H9 (cell line): ENCODE measurements around the gene CCNYL1. TPM values are rescaled to one million over a fixed set of nuclear protein-coding genes. Genes with fewer than 3 reads are reported as not detected.

Experiments
- DNase-seq: peaks from one replicate; pipeline ENCODE4 v3.0.0-alpha.2; 2017
- H2AFZ ChIP-seq: one replicate; pipeline ENCODE4 v1.6.1; 2013; ENCODE audit warnings: mild to moderate bottlenecking, low read length, control low read depth, moderate library complexity
- H2AK5ac ChIP-seq: 2 replicates; pipeline ENCODE4 v1.6.1; 2013; ENCODE audit warnings: low read length, control low read depth, mixed read lengths; ENCODE audit not compliant: insufficient read length
- H2BK120ac ChIP-seq: one replicate; pipeline ENCODE4 v1.6.1; 2013; ENCODE audit warnings: low read depth, mild to moderate bottlenecking, low read length, control low read depth, inconsistent platforms; ENCODE audit not compliant: poor library complexity, severe bottlenecking
- H2BK12ac ChIP-seq: 2 replicates; pipeline ENCODE4 v1.6.1; 2013; ENCODE audit warnings: low read length, control low read depth, mixed read lengths, low read depth; ENCODE audit not compliant: insufficient read length
- H2BK15ac ChIP-seq: 2 replicates; pipeline ENCODE4 v1.6.1; 2013; ENCODE audit warnings: low read depth, low read length, control low read depth
- H2BK20ac ChIP-seq: one replicate; pipeline ENCODE4 v1.6.1; 2013; ENCODE audit warnings: low read depth, mild to moderate bottlenecking, low read length, control low read depth, inconsistent platforms; ENCODE audit not compliant: poor library complexity, severe bottlenecking
- H2BK5ac ChIP-seq: 2 replicates; pipeline ENCODE4 v1.6.1; 2013; ENCODE audit warnings: low read length, control low read depth, mixed read lengths; ENCODE audit not compliant: insufficient read length
- H3K14ac ChIP-seq: 2 replicates; pipeline ENCODE4 v1.6.1; 2013; ENCODE audit warnings: low read length, control low read depth; ENCODE audit not compliant: insufficient read depth
- H3K18ac ChIP-seq: 2 replicates; pipeline ENCODE4 v1.6.1; 2013; ENCODE audit warnings: low read depth, mild to moderate bottlenecking, mixed read lengths, low read length, control low read depth; ENCODE audit not compliant: insufficient read length
- H3K23ac ChIP-seq: 2 replicates; pipeline ENCODE4 v1.6.1; 2013; ENCODE audit warnings: low read length, control low read depth, mixed read lengths, low read depth; ENCODE audit not compliant: insufficient read length
- H3K23me2 ChIP-seq: 2 replicates; pipeline ENCODE4 v1.6.1; 2013; ENCODE audit warnings: low read depth, mild to moderate bottlenecking, mixed read lengths, low read length, control low read depth; ENCODE audit not compliant: insufficient read length, poor library complexity, severe bottlenecking
- H3K27ac ChIP-seq: 2 replicates; pipeline ENCODE4 v1.5.1; 2013; ENCODE audit warnings: low read length, control low read depth, mixed read lengths, low read depth; ENCODE audit not compliant: insufficient read length
- H3K27me3 ChIP-seq: 2 replicates; pipeline ENCODE4 v1.6.1; 2013; ENCODE audit warnings: low read length, control low read depth, inconsistent platforms; ENCODE audit not compliant: insufficient read depth
- H3K4ac ChIP-seq: 2 replicates; pipeline ENCODE4 v1.6.1; 2013; ENCODE audit warnings: low read depth, mild to moderate bottlenecking, control low read depth, inconsistent platforms, low read length, moderate library complexity
- H3K4me1 ChIP-seq: 2 replicates; pipeline ENCODE4 v1.6.1; 2013; ENCODE audit warnings: low read length, control low read depth, inconsistent platforms; ENCODE audit not compliant: insufficient read depth
- H3K4me2 ChIP-seq: 2 replicates; pipeline ENCODE4 v1.6.1; 2013; ENCODE audit warnings: low read length, control low read depth, mixed read lengths; ENCODE audit not compliant: insufficient read length, insufficient read depth
- H3K56ac ChIP-seq: 2 replicates; pipeline ENCODE4 v1.6.1; 2013; ENCODE audit warnings: low read depth, mild to moderate bottlenecking, mixed read lengths, low read length, control low read depth; ENCODE audit not compliant: insufficient read length
- H3K79me1 ChIP-seq: 2 replicates; pipeline ENCODE4 v1.6.1; 2013; ENCODE audit warnings: low read depth, mild to moderate bottlenecking, moderate library complexity, low read length, control low read depth, inconsistent platforms; ENCODE audit not compliant: insufficient read depth, poor library complexity, severe bottlenecking
- H3K79me2 ChIP-seq: 2 replicates; pipeline ENCODE4 v1.6.1; 2013; ENCODE audit warnings: low read length, control low read depth, inconsistent platforms; ENCODE audit not compliant: insufficient read depth
- H3K9ac ChIP-seq: 2 replicates; pipeline ENCODE4 v1.6.1; 2013; ENCODE audit warnings: low read length, control low read depth, mixed read lengths; ENCODE audit not compliant: insufficient read length; ENCODE audit errors: extremely low read depth
- H3K9me3 ChIP-seq: one replicate; pipeline ENCODE4 v1.6.1; 2013; ENCODE audit warnings: low read depth, low read length, inconsistent platforms; ENCODE audit not compliant: control insufficient read depth
- H3T11ph ChIP-seq: one replicate; pipeline ENCODE4 v1.6.1; 2013; ENCODE audit warnings: mild to moderate bottlenecking, low read length, control low read depth, inconsistent platforms
- H4K20me1 ChIP-seq: one replicate; pipeline ENCODE4 v1.6.1; 2013; ENCODE audit not compliant: control insufficient read depth, insufficient read length, insufficient read depth
- H4K5ac ChIP-seq: 2 replicates; pipeline ENCODE4 v1.6.1; 2013; ENCODE audit warnings: low read depth, mild to moderate bottlenecking, mixed read lengths, low read length, control low read depth; ENCODE audit not compliant: insufficient read length
- H4K8ac ChIP-seq: replicated peaks from 2 replicates; pipeline ENCODE4 v1.6.1; 2013; ENCODE audit warnings: low read length, control low read depth, mixed read lengths, low read depth; ENCODE audit not compliant: insufficient read length
- H4K91ac ChIP-seq: 2 replicates; pipeline ENCODE4 v1.6.1; 2013; ENCODE audit warnings: low read depth, mild to moderate bottlenecking, moderate library complexity, mixed read lengths, low read length, control low read depth; ENCODE audit not compliant: insufficient read length
- H3K27ac Mint-ChIP-seq, 3 experiments: 2 replicates in 2 of 3; 3 replicates in 1 of 3; pipeline ENCODE4 v1.8.0; 2020 to 2021; ENCODE audit warnings: mixed read lengths in 3 of 3, mild to moderate bottlenecking in 1 of 3, moderate library complexity in 1 of 3
- H3K27me3 Mint-ChIP-seq: 2 replicates; pipeline ENCODE4 v1.8.0; 2021; ENCODE audit warnings: low read depth, mild to moderate bottlenecking, moderate library complexity, mixed read lengths
- H3K36me3 Mint-ChIP-seq, 3 experiments: 2 replicates in 2 of 3; 3 replicates in 1 of 3; pipeline ENCODE4 v1.8.0; 2020 to 2021; ENCODE audit warnings: low read depth in 3 of 3, mixed read lengths in 3 of 3; ENCODE audit not compliant: insufficient read depth in 1 of 3
- H3K4me1 Mint-ChIP-seq, 2 experiments: 2 replicates each; pipeline ENCODE4 v1.8.0; 2020; ENCODE audit warnings: mixed read lengths in 2 of 2
- H3K4me3 Mint-ChIP-seq, 2 experiments: 2 replicates in 1 of 2; 3 replicates in 1 of 2; pipeline ENCODE4 v1.8.0; 2020 to 2021; ENCODE audit warnings: mild to moderate bottlenecking in 2 of 2, mixed read lengths in 2 of 2, moderate library complexity in 1 of 2
- H3K9me3 Mint-ChIP-seq, 2 experiments: 2 replicates in 1 of 2; 3 replicates in 1 of 2; pipeline ENCODE4 v1.8.0; 2020; ENCODE audit warnings: mild to moderate bottlenecking in 2 of 2, mixed read lengths in 2 of 2, moderate library complexity in 1 of 2
- CTCF ChIP-seq: fragments of 200-600 bp; sonication (generic); conservative IDR thresholded peaks from 3 replicates; pipeline ENCODE4 v1.8.0; 2021; ENCODE audit warnings: antibody characterized with exemption, mild to moderate bottlenecking
- WGBS: extraction: QIAGEN DNeasy Blood & Tissue Kit; methylation state at CpG from one replicate; pipeline ENCODE4 v1.1.7; 2013; ENCODE audit warnings: missing lambda C conversion rate, low lambda C conversion rate, mixed read lengths; ENCODE audit not compliant: insufficient read length; ENCODE audit errors: extremely low coverage; 5-methylcytosine and 5-hydroxymethylcytosine counted together
- total RNA-seq: library from RNA; stranded (reverse); gene quantifications from 2 replicates; pipeline ENCODE4 v1.2.1, GENCODE V29; 2021

CCNYL1 gene
- total RNA-seq, 1 experiment from 2014 or later: 27.0 TPM

GRCh38 chr2:207783514-207783913 is 72.1 kb downstream of the CCNYL1 start:
- Histone ChIP-seq H4K91ac (no peak overlapping the region), H3K14ac (no peak overlapping the region), H3K56ac (no peak overlapping the region), H3K27ac (no peak overlapping the region), H2BK15ac (no peak overlapping the region), H2BK20ac (no peak overlapping the region), H3K9ac (no peak overlapping the region), H4K5ac (no peak overlapping the region), H4K8ac (no peak overlapping the region), H3K79me1 (no peaks in the 10 kb centered on the region), H2BK120ac (no peak overlapping the region), H2BK5ac (no peak overlapping the region), H4K20me1 (no peaks in the 10 kb centered on the region), H3K79me2 (no peaks in the 10 kb centered on the region), H3K23me2 (peaks cover 2% of the 10 kb centered on the region), H2AFZ (no peak overlapping the region), H3K4me1 (no peaks in the 10 kb centered on the region), H3K18ac (no peak overlapping the region), H3T11ph (no peak overlapping the region), H3K4me2 (no peak overlapping the region), H3K27me3 (no peaks in the 10 kb centered on the region), H3K4ac (no peak overlapping the region), H2BK12ac (no peak overlapping the region), H3K9me3 (no peaks in the 10 kb centered on the region), H2AK5ac (no peak overlapping the region), H3K23ac (no peak overlapping the region)
- H3K27ac Mint-ChIP-seq: no peak overlapping the region
- H3K36me3 Mint-ChIP-seq: no peaks in the 10 kb centered on the region
- DNase-seq: no peak
- no peak overlapping the region for H3K4me3 Mint-ChIP-seq
- TF ChIP-seq CTCF: no peak
- peaks cover 8 to 21% of the 10 kb centered on the region in 2 experiments for H3K4me1 Mint-ChIP-seq
- no CpG with 5 or more reads among the region's 2 CpGs for WGBS
- H3K9me3 Mint-ChIP-seq: peaks cover 2 to 5% of the 10 kb centered on the region in 2 experiments; a peak in 1 of 5 replicates
- no peaks in the 10 kb centered on the region; the same call in none of the 2 replicates for H3K27me3 Mint-ChIP-seq
